ENCODE data around the gene SPON1. TPM values are rescaled to one million over a fixed set of nuclear protein-coding genes. Genes with fewer than 3 reads are reported as not detected.

The SPON1 gene
- total and polyA plus RNA-seq, 12 donors = 2.7 to 116 (median 34.4) TPM

DNA sequence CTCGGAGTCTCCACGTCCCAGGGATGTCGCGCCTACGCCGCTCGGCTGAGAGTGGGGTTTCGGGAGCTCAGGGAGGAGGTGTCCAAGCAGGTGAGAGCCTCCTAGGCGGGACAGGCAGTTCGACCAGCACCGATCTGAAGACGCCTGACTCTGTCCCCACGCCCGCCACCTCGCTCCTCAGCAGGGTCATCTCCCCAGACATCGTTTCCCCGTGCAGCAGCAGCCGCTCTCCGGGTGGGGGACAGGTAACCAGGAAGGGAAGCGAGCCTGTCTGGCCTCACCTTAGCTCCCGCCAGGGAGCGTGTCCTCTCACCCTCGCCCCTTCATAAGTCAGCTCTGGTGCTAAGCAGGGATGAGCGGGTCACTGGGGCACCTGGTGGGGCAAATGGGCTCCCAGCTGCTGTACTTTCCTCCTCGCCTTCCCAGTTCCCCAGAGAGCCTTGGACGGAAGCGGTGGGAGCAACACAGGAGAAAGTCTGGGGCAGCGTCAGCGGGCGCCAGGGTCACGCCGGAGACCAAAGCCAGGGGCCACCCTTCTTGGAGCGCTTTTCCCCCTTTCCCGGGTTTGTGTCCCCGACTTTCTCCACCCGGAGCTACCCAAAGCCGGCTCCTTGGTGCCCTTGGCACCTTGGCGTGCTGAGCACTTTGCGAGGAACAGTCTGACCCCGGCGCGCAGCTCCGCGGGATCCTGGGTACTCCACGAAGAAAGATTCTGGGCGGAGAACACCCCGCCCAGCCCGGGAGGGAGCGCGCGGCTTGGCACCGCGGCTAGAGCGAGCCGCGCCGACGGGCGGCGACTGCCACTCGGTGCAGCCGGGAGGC is 1.6 kb downstream of the SPON1 start:
- peak in 3 of 7 donors; percentile 18 to 20 (median 19) for DNase-seq
- Histone ChIP-seq H3K4me1 (replicated peaks in 1 of 2) (peaks cover 0 to 5% of the 10 kb centered on the region in 2 donors), H3K9me3 (replicated peaks in 1 of 3) (no peaks in the 10 kb centered on the region), H3K27me3 (peaks cover 30% of the 10 kb centered on the region), H3K36me3 (replicated peaks in 1 of 2) (no peaks in the 10 kb centered on the region), H3K4me3 (peak overlapping the region in 1 of 4 donors; percentile 56), H3K27ac (peak overlapping the region in 2 of 5 donors; percentile 17 to 78)
- no peak for TF ChIP-seq POLR2A (IDR thresholded peaks at IDR 0.05)
- TF ChIP-seq, protein P1, sequence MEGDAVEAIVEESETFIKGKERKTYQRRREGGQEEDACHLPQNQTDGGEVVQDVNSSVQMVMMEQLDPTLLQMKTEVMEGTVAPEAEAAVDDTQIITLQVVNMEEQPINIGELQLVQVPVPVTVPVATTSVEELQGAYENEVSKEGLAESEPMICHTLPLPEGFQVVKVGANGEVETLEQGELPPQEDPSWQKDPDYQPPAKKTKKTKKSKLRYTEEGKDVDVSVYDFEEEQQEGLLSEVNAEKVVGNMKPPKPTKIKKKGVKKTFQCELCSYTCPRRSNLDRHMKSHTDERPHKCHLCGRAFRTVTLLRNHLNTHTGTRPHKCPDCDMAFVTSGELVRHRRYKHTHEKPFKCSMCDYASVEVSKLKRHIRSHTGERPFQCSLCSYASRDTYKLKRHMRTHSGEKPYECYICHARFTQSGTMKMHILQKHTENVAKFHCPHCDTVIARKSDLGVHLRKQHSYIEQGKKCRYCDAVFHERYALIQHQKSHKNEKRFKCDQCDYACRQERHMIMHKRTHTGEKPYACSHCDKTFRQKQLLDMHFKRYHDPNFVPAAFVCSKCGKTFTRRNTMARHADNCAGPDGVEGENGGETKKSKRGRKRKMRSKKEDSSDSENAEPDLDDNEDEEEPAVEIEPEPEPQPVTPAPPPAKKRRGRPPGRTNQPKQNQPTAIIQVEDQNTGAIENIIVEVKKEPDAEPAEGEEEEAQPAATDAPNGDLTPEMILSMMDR (IDR thresholded peaks at IDR 0.05) = no peak
- 7 to 19% (median 9%) methylated on average over 8 to 62 of the region's 62 CpGs for WGBS, 4 donors
- intact Hi-C loops (cut with DNase I) = loop anchor here in 1 of 2 donors (5.0 kb wide), 1 partner anchor 283 kb away; no protein-coding TSS in a partner anchor

DNA sequence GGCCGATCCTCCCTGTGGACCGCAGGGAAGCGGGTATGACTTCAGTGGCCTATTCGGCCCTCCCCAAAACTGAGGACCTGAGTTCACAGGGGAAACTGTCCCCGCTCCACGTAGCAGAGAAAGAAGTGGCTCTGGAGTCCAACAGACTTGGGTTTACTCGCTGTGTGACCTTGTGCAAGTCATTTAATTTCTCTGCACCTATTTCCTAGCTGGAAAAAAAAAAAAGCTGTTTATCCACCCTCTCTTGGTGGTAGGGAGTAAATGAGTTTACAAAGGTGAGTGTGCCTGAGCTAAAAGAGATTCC is 2.2 kb downstream of the SPON1 start:
- TF ChIP-seq, protein P1 (IDR thresholded peaks at IDR 0.05) = peak in 1 of 6 experiments; percentile 9
- no peak for TF ChIP-seq POLR2A (IDR thresholded peaks at IDR 0.05)
- no peaks in the 10 kb centered on the region for H3K36me3 ChIP-seq (replicated peaks in 1 of 2)
- intact Hi-C loops (cut with DNase I) = loop anchor here in 1 of 2 donors (5.0 kb wide), 1 partner anchor 283 kb away; no protein-coding TSS in a partner anchor
- peak overlapping the region in 1 of 4 donors; percentile 56 for H3K4me3 ChIP-seq
- H3K27me3 ChIP-seq = peaks cover 30% of the 10 kb centered on the region
- H3K9me3 ChIP-seq (replicated peaks in 1 of 3) = no peaks in the 10 kb centered on the region
- no peak for DNase-seq
- 23 to 32% (median 27%) methylated on average over 2 to 7 of the region's 7 CpGs for WGBS, 4 donors
- H3K4me1 ChIP-seq (replicated peaks in 1 of 2) = peaks cover 0 to 5% of the 10 kb centered on the region in 2 donors
- peak overlapping the region in 2 of 5 donors; percentile 17 to 78 for H3K27ac ChIP-seq

DNA sequence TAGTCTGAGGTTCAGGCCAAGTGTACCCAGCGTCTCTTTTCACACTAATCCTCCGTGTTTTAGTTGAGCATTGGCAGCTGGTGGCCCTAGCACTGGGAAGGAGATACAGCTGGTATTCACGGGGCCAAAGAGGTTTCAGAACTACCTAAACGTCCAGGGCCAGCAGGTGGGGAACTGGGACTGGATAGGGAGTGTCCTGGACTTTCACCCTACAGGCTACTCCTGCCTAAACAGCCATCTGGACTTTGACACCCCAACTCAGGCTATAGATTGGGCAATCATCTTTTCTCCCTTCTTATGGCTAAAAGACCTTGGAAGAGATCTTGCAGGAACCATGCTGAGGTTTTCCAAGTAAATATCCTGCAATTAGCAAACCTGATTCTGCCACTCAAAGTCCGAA is 2.8 kb downstream of the SPON1 start:
- Histone ChIP-seq H3K27me3 (peaks cover 30% of the 10 kb centered on the region), H3K27ac (peak overlapping the region in 1 of 5 donors; percentile 28), H3K4me1 (replicated peaks in 1 of 2) (peaks cover 0 to 5% of the 10 kb centered on the region in 2 donors), H3K36me3 (replicated peaks in 1 of 2) (no peaks in the 10 kb centered on the region), H3K9me3 (replicated peaks in 1 of 3) (no peaks in the 10 kb centered on the region), H3K4me3 (peak overlapping the region in 1 of 4 donors; percentile 56)
- WGBS, 4 donors = 47 to 77% (median 66%) methylated on average over 5 of the region's 5 CpGs
- intact Hi-C loops (cut with DNase I) = no loop called here
- TF ChIP-seq, protein P1 (IDR thresholded peaks at IDR 0.05) = no peak
- TF ChIP-seq POLR2A (IDR thresholded peaks at IDR 0.05) = no peak
- DNase-seq = no peak

DNA sequence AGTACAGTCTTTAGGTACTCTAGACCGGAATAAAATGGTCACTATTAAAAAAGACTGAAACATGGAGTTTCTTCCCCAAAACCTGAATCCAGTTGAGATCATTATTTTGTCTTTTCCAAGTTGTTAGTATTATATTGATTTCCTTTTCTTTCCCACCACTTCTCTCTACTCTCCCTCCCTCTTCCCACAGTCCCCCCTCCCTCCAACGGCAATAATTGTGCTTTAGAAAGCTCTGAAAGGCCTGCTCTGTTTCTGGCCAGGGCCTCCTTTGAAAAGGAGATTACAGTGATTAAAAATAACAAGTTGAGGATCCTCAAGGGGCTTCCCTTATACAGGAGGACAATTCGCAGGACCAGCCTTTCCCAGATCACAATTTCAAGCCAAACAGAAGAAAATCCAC is 3.5 kb downstream of the SPON1 start:
- Histone ChIP-seq H3K4me3 (no peak overlapping the region), H3K36me3 (replicated peaks in 1 of 2) (no peaks in the 10 kb centered on the region), H3K27me3 (peaks cover 30% of the 10 kb centered on the region), H3K9me3 (replicated peaks in 1 of 3) (no peaks in the 10 kb centered on the region), H3K4me1 (replicated peaks in 1 of 2) (peaks cover 0 to 5% of the 10 kb centered on the region in 2 donors), H3K27ac (no peak overlapping the region)
- 72 to 81% (median 75%) methylated on average over 3 of the region's 3 CpGs for WGBS, 4 donors
- DNase-seq = no peak
- intact Hi-C loops (cut with DNase I) = no loop called here
- no peak for TF ChIP-seq POLR2A (IDR thresholded peaks at IDR 0.05)
- TF ChIP-seq, protein P1 (IDR thresholded peaks at IDR 0.05) = no peak
